HepG2 (cell line): ENCODE measurements around the gene RGMA. TPM values are rescaled to one million over a fixed set of nuclear protein-coding genes. Genes with fewer than 3 reads are reported as not detected.

ENCODE experiments used
- ATAC-seq: fragments of 200-7000 bp; cut with Tn5 transposase; 3 replicates; pipeline ENCODE4 v1.9.1; 2020; ENCODE audit warnings: mild to moderate bottlenecking, moderate library complexity
- BruUV-seq: library from RNA; stranded (reverse); fragments of 400-500 nt; replicated peaks from 2 replicates; lab custom pipeline; 2021; lab: Mats Ljungman, UMichigan
- CTCF ChIA-PET: fragments of 300-600 bp; formaldehyde crosslinking; extraction: SDS; loops from one replicate; lab custom pipeline; 2021; ENCODE audit warnings: low total read pairs, inconsistent platforms, low intra/inter-chr PET ratio; lab: Yijun Ruan, JAX
- POLR2A ChIA-PET: fragments of 350-600 bp; sonication (Branson Sonifier 250); formaldehyde crosslinking; loops from one replicate; lab custom pipeline; 2020; ENCODE audit warnings: antibody characterized with exemption, inconsistent platforms; lab: Yijun Ruan, JAX
- DNase-seq: peaks from one replicate; pipeline ENCODE4 v3.0.0-alpha.2; 2015; ENCODE audit warnings: low spot score
- FAIRE-seq: peaks from 3 replicates; lab custom pipeline; 2011; peaks lifted over from hg19 to GRCh38; lab: Jason Lieb, UNC
- H2AFZ ChIP-seq: one replicate; pipeline ENCODE4 v1.6.1; 2011; ENCODE audit warnings: low read length, inconsistent platforms
- H3K27ac ChIP-seq: fragments of 300-600 bp; 3 replicates; pipeline ENCODE4 v1.8.0; 2011; ENCODE audit warnings: mixed run types, mild to moderate bottlenecking, mixed read lengths, low read length, inconsistent platforms; ENCODE audit not compliant: insufficient read depth; ENCODE audit errors: extremely low read length
- H3K27me3 ChIP-seq, 2 experiments: fragments of 200-600 bp in 1 of 2; 2 replicates in 1 of 2; 3 replicates in 1 of 2; pipeline versions ENCODE4 v1.6.0 to v1.8.0; 2011; ENCODE audit warnings: low read length in 2 of 2, mild to moderate bottlenecking in 2 of 2, moderate library complexity in 2 of 2, inconsistent platforms in 1 of 2; ENCODE audit not compliant: insufficient read depth in 2 of 2, control insufficient read depth in 1 of 2
- H3K36me3 ChIP-seq, 2 experiments: fragments of 200-600 bp in 1 of 2; replicated peaks in 1 of 2; 2 replicates in 1 of 2; 3 replicates in 1 of 2; pipeline versions ENCODE4 v1.5.1 to v1.8.0; 2011; ENCODE audit warnings: low read length in 2 of 2, inconsistent platforms in 1 of 2; ENCODE audit not compliant: insufficient read depth in 2 of 2, control insufficient read depth in 1 of 2
- H3K4me1 ChIP-seq: 2 replicates; pipeline ENCODE4 v1.5.1; 2012; ENCODE audit warnings: low read length, inconsistent platforms; ENCODE audit not compliant: insufficient read depth
- H3K4me2 ChIP-seq: 2 replicates; pipeline ENCODE4 v1.6.0; 2011; ENCODE audit warnings: low read depth, low read length, inconsistent platforms
- H3K4me3 ChIP-seq, 3 experiments: fragments of 200-600 bp in 1 of 3; sonication (generic), shearing (Covaris generic) in 1 of 3; replicated peaks in 1 of 3; 2 replicates each; pipeline ENCODE4 v1.5.1; 2011 to 2016; ENCODE audit warnings: low read length in 3 of 3, inconsistent platforms in 2 of 3, low read depth in 2 of 3, mild to moderate bottlenecking in 2 of 3, control low read depth in 1 of 3, mixed read lengths in 1 of 3; ENCODE audit not compliant: insufficient read depth in 1 of 3
- H3K79me2 ChIP-seq: one replicate; pipeline ENCODE4 v1.6.1; 2011; ENCODE audit warnings: low read length, inconsistent platforms; ENCODE audit not compliant: insufficient read depth
- H3K9ac ChIP-seq: 2 replicates; pipeline ENCODE4 v1.6.0; 2011; ENCODE audit warnings: mild to moderate bottlenecking, low read depth, low read length, inconsistent platforms; ENCODE audit not compliant: insufficient read depth
- H3K9me3 ChIP-seq: 2 replicates; pipeline ENCODE4 v1.5.1; 2012; ENCODE audit warnings: mild to moderate bottlenecking, low read length
- H4K20me1 ChIP-seq: 2 replicates; pipeline ENCODE4 v1.6.0; 2011; ENCODE audit warnings: inconsistent platforms, mild to moderate bottlenecking, low read length, moderate library complexity; ENCODE audit not compliant: insufficient read depth
- AGO1 ChIP-seq: fragments of 200-400 bp; formaldehyde crosslinking; IDR thresholded peaks from 2 replicates; pipeline ENCODE4 v1.6.1; 2017; ENCODE audit warnings: mild to moderate bottlenecking, low read depth, low read length, moderate library complexity; ENCODE audit not compliant: poor library complexity, severe bottlenecking
- AGO2 ChIP-seq: fragments of 200-400 bp; formaldehyde crosslinking; optimal IDR thresholded peaks from 2 replicates; pipeline ENCODE3; 2017; ENCODE audit warnings: mild to moderate bottlenecking, low read depth, low read length, moderate library complexity
- FOXC1 ChIP-seq: sonication (generic); formaldehyde crosslinking; IDR thresholded peaks from 2 replicates; pipeline ENCODE4 v1.8.0; 2022; ENCODE audit warnings: mild to moderate bottlenecking, missing genetic modification reagents, borderline replicate concordance
- GLI4 ChIP-seq: sonication (generic); formaldehyde crosslinking; IDR thresholded peaks from 2 replicates; pipeline ENCODE4 v1.5.1; 2020; ENCODE audit warnings: missing genetic modification reagents, mild to moderate bottlenecking, moderate library complexity, borderline replicate concordance
- HHEX ChIP-seq: IDR thresholded peaks from 2 replicates; pipeline ENCODE4 v1.6.1; 2016; ENCODE audit warnings: control low read depth
- HMGA1 ChIP-seq: sonication (generic); formaldehyde crosslinking; conservative IDR thresholded peaks from 2 replicates; pipeline ENCODE4 v1.4.0; 2020; ENCODE audit warnings: missing genetic modification reagents
- HNRNPH1 ChIP-seq: fragments of 200-400 bp; formaldehyde crosslinking; optimal IDR thresholded peaks from 2 replicates; pipeline ENCODE3; 2017; ENCODE audit warnings: mild to moderate bottlenecking, low read depth, low read length
- KLF16 ChIP-seq, 2 experiments: sonication (generic) in 1 of 2; formaldehyde crosslinking in 1 of 2; IDR thresholded peaks; 2 replicates each; pipeline versions ENCODE4 v1.6.1 to v1.8.0; 2016 to 2023; ENCODE audit warnings: missing genetic modification reagents in 2 of 2, missing compliant biosample characterization in 1 of 2
- MAFK ChIP-seq, 2 experiments: IDR thresholded peaks in 1 of 2; conservative IDR thresholded peaks in 1 of 2; 2 replicates each; pipeline ENCODE4 v1.6.1; 2011; ENCODE audit warnings: improper control_type of control experiment in 2 of 2, low read length in 2 of 2
- NBN ChIP-seq: fragments of 450-650 bp; conservative IDR thresholded peaks from 2 replicates; pipeline ENCODE4 v1.6.1; 2017
- PBX3 ChIP-seq: sonication (generic); formaldehyde crosslinking; IDR thresholded peaks from 2 replicates; pipeline ENCODE4 v1.8.1; 2023; ENCODE audit warnings: missing genetic modification reagents, inconsistent platforms, borderline replicate concordance
- POLR2A ChIP-seq, 2 experiments: IDR thresholded peaks; 2 replicates each; pipeline ENCODE4 v1.6.1; 2011; ENCODE audit warnings: low read depth in 2 of 2, low read length in 2 of 2, mild to moderate bottlenecking in 1 of 2, moderate library complexity in 1 of 2; ENCODE audit not compliant: insufficient read depth in 1 of 2
- SP140L ChIP-seq: sonication (generic); formaldehyde crosslinking; IDR thresholded peaks from 2 replicates; pipeline ENCODE4 v1.4.0; 2020; ENCODE audit warnings: missing genetic modification reagents, borderline replicate concordance
- TAF1 ChIP-seq: sonication (generic); formaldehyde crosslinking; IDR thresholded peaks from 2 replicates; pipeline ENCODE4 v1.4.0; 2020; ENCODE audit warnings: missing genetic modification reagents
- TRIM22 ChIP-seq: fragments of 450-650 bp; IDR thresholded peaks from 2 replicates; pipeline ENCODE4 v1.6.1; 2017
- ZHX1 ChIP-seq: sonication (generic); formaldehyde crosslinking; IDR thresholded peaks from 2 replicates; pipeline ENCODE4 v1.8.1; 2022; ENCODE audit warnings: low read depth, mild to moderate bottlenecking, missing genetic modification reagents
- ZNF326 ChIP-seq: sonication (generic); formaldehyde crosslinking; IDR thresholded peaks from 2 replicates; pipeline ENCODE4 v1.4.0; 2020; ENCODE audit warnings: missing genetic modification reagents, borderline replicate concordance
- ZNF713 ChIP-seq: sonication (generic); formaldehyde crosslinking; IDR thresholded peaks from 2 replicates; pipeline ENCODE4 v1.4.0; 2020; ENCODE audit warnings: mild to moderate bottlenecking, missing genetic modification reagents
- ZNF766 ChIP-seq: sonication (generic); formaldehyde crosslinking; IDR thresholded peaks from 2 replicates; pipeline ENCODE4 v1.5.0; 2020; ENCODE audit warnings: missing genetic modification reagents, borderline replicate concordance
- ZNF772 ChIP-seq: sonication (generic); formaldehyde crosslinking; IDR thresholded peaks from 2 replicates; pipeline ENCODE4 v1.5.0; 2020; ENCODE audit warnings: mild to moderate bottlenecking, missing genetic modification reagents
- ZNF891 ChIP-seq: sonication (generic); formaldehyde crosslinking; IDR thresholded peaks from 2 replicates; pipeline ENCODE4 v1.5.0; 2020; ENCODE audit warnings: mild to moderate bottlenecking, missing genetic modification reagents
- WGBS: methylation state at CpG from one replicate; pipeline ENCODE4 v1.1.6; 2017; ENCODE audit warnings: low lambda C conversion rate; 5-methylcytosine and 5-hydroxymethylcytosine counted together
- in situ Hi-C: cut with HindIII; loops from 2 replicates; pipeline ENCODE4 v1.10.0; 2017; ENCODE audit warnings: low pct_unique_long_range_greater_than_20kb; ENCODE audit not compliant: extremely low pct_ligation_motif_present
- intact Hi-C: fragments of 100-400 bp; cut with micrococcal nuclease; formaldehyde crosslinking; loops from one replicate; pipeline ENCODE4 v1.10.0; 2022; ENCODE audit not compliant: unreplicated experiment
- polyA plus RNA-seq, 8 experiments: library from polyadenylated mRNA; depleted of rRNA in 3 of 8; stranded (reverse) in 7 of 8; unstranded in 1 of 8; fragments of >200 nt; fragmentation: Illumina TruSeq in 4 of 8; extraction: Trizol in 4 of 8; gene quantifications; 2 replicates each; pipeline versions ENCODE4 v1.2.1 to v1.2.3, GENCODE V29; 2011 to 2016; ENCODE audit warnings: low read depth in 4 of 8, missing spikeins in 1 of 8, mixed read lengths in 1 of 8; ENCODE audit not compliant: insufficient read depth in 1 of 8
- total RNA-seq, 5 experiments: library from RNA; depleted of rRNA; stranded (reverse); fragments of >200 nt; fragmentation: Illumina TruSeq; extraction: Trizol; gene quantifications; 2 replicates each; pipeline ENCODE4 v1.2.3, GENCODE V29; 2016; ENCODE audit warnings: low read depth in 1 of 5

Gene RGMA
- total and polyA plus RNA-seq, 2 of the 13 experiments (the other 11 are each of a cell fraction or from before 2014, with no cell fraction given) = not detected

- in situ Hi-C loops = no loop called here
- WGBS = 91% methylated on average over 20 of the region's 21 CpGs
- no peak for TF ChIP-seq ZNF772
- TF ChIP-seq NBN = no peak
- TF ChIP-seq AGO2 = peak; percentile 85
- TF ChIP-seq AGO1 = peak; percentile 15
- no peak for TF ChIP-seq SP140L (CRISPR knock-in tag)
- no peak for TF ChIP-seq PBX3
- TF ChIP-seq TRIM22 = no peak
- no peak for TF ChIP-seq FOXC1 (CRISPR knock-in tag)
- TF ChIP-seq TAF1 (CRISPR knock-in tag) = no peak
- peak in 1 of 2 experiments; percentile 21; a peak in 1 of 4 replicates for TF ChIP-seq MAFK (conservative IDR thresholded peaks at IDR 0.05 in 1 of 2, IDR thresholded peaks at IDR 0.05 in 1 of 2; ENCODE audit: low read length in 2 of 2)
- no peak for TF ChIP-seq HNRNPH1
- TF ChIP-seq ZNF326 = no peak
- TF ChIP-seq ZNF713 = no peak
- TF ChIP-seq ZHX1 = no peak
- TF ChIP-seq HMGA1 (CRISPR knock-in tag) = no peak
- no peak for TF ChIP-seq GLI4 (CRISPR knock-in tag)
- no peak for TF ChIP-seq HHEX (CRISPR knock-in tag)
- TF ChIP-seq ZNF766 (CRISPR knock-in tag) = no peak
- TF ChIP-seq POLR2A (IDR thresholded peaks at IDR 0.05; ENCODE audit: insufficient read depth in 1 of 2, low read depth in 2 of 2, low read length in 2 of 2) = 0 out of 4 replicates have a peak, but pooled peaks of 1 of the 2 experiments have one; percentile 9
- TF ChIP-seq KLF16 (CRISPR knock-in tag; IDR thresholded peaks at IDR 0.05) = no peak
- no peak for TF ChIP-seq ZNF891 (CRISPR knock-in tag)
These were observed 60.3 kb downstream of the RGMA start for GRCh38 chr15:93028632-93029213.

More at GRCh38 chr15:93028632-93029213, 60.3 kb downstream of the RGMA start:
- Histone ChIP-seq H3K9ac (no peak overlapping the region), H3K4me2 (no peak overlapping the region), H3K9me3 (no peaks in the 10 kb centered on the region), H3K79me2 (no peaks in the 10 kb centered on the region), H3K36me3 (peaks cover 16 to 32% of the 10 kb centered on the region in 2 experiments; a peak in 4 of 5 replicates), H3K4me3 (no peak overlapping the region), H3K27ac (no peak overlapping the region), H3K27me3 (0 out of 5 replicates have a peak, but pooled peaks cover 0 to 8% of the 10 kb centered on the region in 2 experiments), H2AFZ (no peak overlapping the region), H4K20me1 (peaks cover 18% of the 10 kb centered on the region; the same call in 1 of the 2 replicates), H3K4me1 (peaks cover 19% of the 10 kb centered on the region)
- intact Hi-C loops = no loop called here
- ChIA-PET POLR2A (interaction anchor here (0.8 kb wide), 1 partner anchor 219 kb away, joined by 3 read pairs; no protein-coding TSS in a partner anchor), CTCF (no interaction called here)
- FAIRE-seq (no peak), ATAC-seq (no peak), DNase-seq (no peak)
- no TSS peak for BruUV-seq
